Cortex of kidney (tissue), 1 donor: ENCODE data around the gene C19orf81.
"Not testable (repeated sequence)": the region's sequence is repeated elsewhere in the genome, so short reads cannot be mapped to it uniquely, and the experiment has no call there.

Experiments used
- DNase-seq: peaks from one replicate; lab custom pipeline; 2025; lab: John Stamatoyannopoulos, UW

The C19orf81 gene

GRCh38 chr19:50649433-50650391 is at the start of gene C19orf81:
C19orf81 (plus strand) TSS chr19:50649445; CDS start chr19:50649445, 0 bp downstream.
- DNase-seq, result no peak

- no peak for DNase-seq
Measured at GRCh38 chr19:50601407-50602088, 47.7 kb upstream of the C19orf81 start.

- no peak for DNase-seq
Measured at GRCh38 chr19:50602089-50602422, 47.2 kb upstream of the C19orf81 start.

- no peak for DNase-seq
Measured at GRCh38 chr19:50602496-50602895, 46.7 kb upstream of the C19orf81 start.

- DNase-seq, result no peak
Measured at GRCh38 chr19:50602935-50603334, 46.3 kb upstream of the C19orf81 start.

- not testable (repeated sequence) for DNase-seq
Measured at GRCh38 chr19:50604264-50605073, 44.8 kb upstream of the C19orf81 start.

GRCh38 chr19:50606059-50606836 is 43.0 kb upstream of the C19orf81 start:
- DNase-seq, result not testable (repeated sequence)

GRCh38 chr19:50607388-50607787 is 41.9 kb upstream of the C19orf81 start:
- no peak for DNase-seq

GRCh38 chr19:50607874-50608785 is 41.1 kb upstream of the C19orf81 start:
- no peak for DNase-seq

GRCh38 chr19:50612504-50613404 is 36.5 kb upstream of the C19orf81 start:
- not testable (repeated sequence) for DNase-seq

- DNase-seq, result not testable (repeated sequence)
Measured at GRCh38 chr19:50618379-50618778, 30.9 kb upstream of the C19orf81 start.

GRCh38 chr19:50619184-50619583 is 30.1 kb upstream of the C19orf81 start:
- not testable (repeated sequence) for DNase-seq

- not testable (repeated sequence) for DNase-seq
Measured at GRCh38 chr19:50620394-50620906, 28.8 kb upstream of the C19orf81 start.

- no peak for DNase-seq
Measured at GRCh38 chr19:50624949-50625600, 24.2 kb upstream of the C19orf81 start.

GRCh38 chr19:50626011-50626410 is 23.2 kb upstream of the C19orf81 start:
- no peak for DNase-seq

GRCh38 chr19:50626795-50627194 is 22.4 kb upstream of the C19orf81 start:
- DNase-seq, result no peak

- no peak for DNase-seq
Measured at GRCh38 chr19:50628146-50628545, 21.1 kb upstream of the C19orf81 start.

GRCh38 chr19:50628551-50628950 is 20.7 kb upstream of the C19orf81 start:
- DNase-seq, result no peak
